ENCODE results near the gene RARG.

The RARG gene

GRCh38 chr12:53222806-53223261, 9.2 kb downstream of the RARG start:
- H3K27ac ChIP-seq (ENCODE audit: low read depth, low read length, severe bottlenecking): peak overlapping the region; percentile 70
- no peaks in the 10 kb centered on the region for H3K9me3 ChIP-seq (ENCODE audit: control insufficient read depth, low read length)
- peaks cover 52% of the 10 kb centered on the region for H3K4me1 ChIP-seq (ENCODE audit: control insufficient read depth, insufficient read depth, low read length, poor library complexity, severe bottlenecking)
- H3K4me3 ChIP-seq (ENCODE audit: extremely low read depth, insufficient read depth, low read length, poor library complexity, severe bottlenecking): no peak overlapping the region
- H3K36me3 ChIP-seq (ENCODE audit: control insufficient read depth, insufficient read depth, low read length): peaks cover 4% of the 10 kb centered on the region
- 40 to 50% methylated on average over 1 to 2 of the region's 4 CpGs for WGBS, 2 experiments (ENCODE audit: insufficient coverage in 2 of 2)

DNA sequence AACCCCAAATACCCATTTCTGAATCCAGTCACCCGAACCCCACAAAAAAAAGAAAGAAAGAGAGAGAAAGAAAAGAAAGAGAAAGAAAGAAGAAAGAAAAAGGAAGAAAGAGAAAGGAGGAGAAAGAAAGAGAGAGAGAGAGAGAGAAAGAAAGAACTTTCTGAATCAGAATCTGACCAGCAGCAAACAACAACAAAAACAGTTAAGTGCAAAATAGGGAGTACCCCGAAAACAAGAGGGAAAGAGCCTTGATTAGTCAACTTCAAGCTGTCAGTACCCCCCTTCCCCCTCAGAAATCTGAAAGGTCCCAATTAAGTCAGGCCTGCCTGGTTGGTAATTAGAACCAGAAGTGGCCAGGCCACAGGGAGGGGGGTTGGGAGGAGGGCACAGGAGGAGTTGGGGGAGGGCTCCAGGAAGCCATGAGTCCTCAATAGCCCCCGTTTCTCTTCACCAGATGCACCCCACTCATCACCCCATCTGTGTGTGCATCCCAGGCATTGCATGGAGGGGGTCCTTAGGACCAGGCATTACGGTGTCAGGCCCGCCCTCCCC, 9.8 kb downstream of the RARG start:
- Histone ChIP-seq H3K36me3 (ENCODE audit: control insufficient read depth, insufficient read depth, low read length) (peaks cover 2% of the 10 kb centered on the region), H3K9me3 (ENCODE audit: control insufficient read depth, low read length) (no peaks in the 10 kb centered on the region), H3K4me3 (ENCODE audit: extremely low read depth, insufficient read depth, low read length, poor library complexity, severe bottlenecking) (peak overlapping the region; percentile 65), H3K4me1 (ENCODE audit: control insufficient read depth, insufficient read depth, low read length, poor library complexity, severe bottlenecking) (peaks cover 58% of the 10 kb centered on the region), H3K27ac (ENCODE audit: low read depth, low read length, severe bottlenecking) (peak overlapping the region; percentile 93)
- no CpG with 5 or more reads among the region's 5 CpGs for WGBS, 2 experiments (ENCODE audit: insufficient coverage in 2 of 2)

DNA sequence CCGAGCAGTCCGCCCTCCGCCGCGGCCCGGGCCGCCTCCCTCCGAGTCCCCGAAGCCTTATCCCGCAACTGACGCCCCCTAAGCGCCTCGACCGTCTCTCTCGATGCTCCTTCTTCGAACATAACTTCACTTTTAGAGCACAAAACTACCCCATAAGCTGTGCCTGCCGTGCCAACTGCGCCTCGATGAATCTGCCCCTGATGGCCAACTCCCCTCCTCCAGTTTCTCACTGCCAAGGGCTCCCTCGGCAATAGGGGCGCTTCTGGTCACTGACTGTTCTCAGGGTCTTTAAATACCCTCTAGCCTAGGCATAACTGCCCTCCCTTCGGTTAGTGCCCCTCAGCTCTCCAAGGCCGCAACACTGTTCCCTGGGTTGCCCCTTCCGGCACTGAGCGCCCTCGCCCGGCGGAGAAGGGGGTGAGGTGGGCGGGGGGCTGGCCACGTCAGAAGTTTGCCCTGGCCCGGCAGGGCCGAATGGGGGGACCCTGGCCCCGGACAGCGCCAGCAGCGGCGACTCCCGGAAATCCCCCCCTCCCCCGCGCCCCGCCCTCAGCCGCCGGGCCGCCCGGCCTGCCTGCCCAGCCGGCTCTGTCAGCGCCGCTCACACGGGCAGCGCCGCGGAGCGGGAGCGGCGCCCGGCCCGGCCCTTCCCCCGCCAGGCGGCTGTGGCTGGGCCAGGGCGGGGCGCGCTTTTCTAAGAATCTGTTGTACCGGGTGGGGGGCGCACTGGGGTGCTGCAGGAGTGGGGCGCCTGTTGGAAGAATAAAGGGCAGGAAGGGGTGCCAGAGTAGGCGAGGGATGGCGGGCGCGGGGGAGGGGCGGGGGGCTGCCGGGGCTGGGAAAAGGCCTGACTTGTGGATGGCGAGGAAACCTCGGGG, 10.6 kb downstream of the RARG start:
- no peaks in the 10 kb centered on the region for H3K9me3 ChIP-seq (ENCODE audit: control insufficient read depth, low read length)
- H3K4me1 ChIP-seq (ENCODE audit: control insufficient read depth, insufficient read depth, low read length, poor library complexity, severe bottlenecking): peaks cover 61% of the 10 kb centered on the region
- H3K4me3 ChIP-seq (ENCODE audit: extremely low read depth, insufficient read depth, low read length, poor library complexity, severe bottlenecking): peak overlapping the region; percentile 65
- WGBS, 2 experiments (ENCODE audit: insufficient coverage in 2 of 2): 0% methylated on average over 19 to 34 of the region's 72 CpGs
- H3K36me3 ChIP-seq (ENCODE audit: control insufficient read depth, insufficient read depth, low read length): no peaks in the 10 kb centered on the region
- H3K27ac ChIP-seq (ENCODE audit: low read depth, low read length, severe bottlenecking): peak overlapping the region; percentile 93

DNA sequence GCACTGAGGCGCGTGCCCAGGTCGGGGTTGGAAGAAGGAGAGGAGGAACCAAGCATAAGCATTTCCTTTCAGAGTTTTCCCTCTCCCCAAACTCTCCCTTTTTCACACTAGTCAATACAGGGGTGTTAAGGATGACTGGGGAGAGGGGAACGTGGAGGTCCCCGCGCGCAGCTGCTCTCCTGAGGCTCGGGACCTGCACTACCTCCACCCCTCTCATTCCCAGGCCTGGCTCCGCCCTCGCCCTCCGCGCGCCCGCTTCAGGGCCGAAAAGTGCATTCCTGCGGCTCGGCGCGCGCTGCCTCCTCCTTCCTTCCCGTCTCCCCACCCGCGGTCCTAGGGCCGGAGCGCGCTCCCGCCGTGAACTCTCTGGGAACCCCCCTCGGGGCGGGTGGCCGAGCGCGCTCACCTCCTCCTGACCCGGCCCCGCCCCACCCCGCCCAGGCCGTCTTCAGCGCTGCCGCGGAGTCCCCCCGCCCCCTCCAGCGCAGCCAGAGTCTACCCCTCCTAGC, 11.3 kb downstream of the RARG start:
- Histone ChIP-seq H3K36me3 (ENCODE audit: control insufficient read depth, insufficient read depth, low read length) (no peaks in the 10 kb centered on the region), H3K9me3 (ENCODE audit: control insufficient read depth, low read length) (no peaks in the 10 kb centered on the region), H3K4me3 (ENCODE audit: extremely low read depth, insufficient read depth, low read length, poor library complexity, severe bottlenecking) (peak overlapping the region; percentile 65), H3K27ac (ENCODE audit: low read depth, low read length, severe bottlenecking) (peak overlapping the region; percentile 93), H3K4me1 (ENCODE audit: control insufficient read depth, insufficient read depth, low read length, poor library complexity, severe bottlenecking) (peaks cover 66% of the 10 kb centered on the region)
- WGBS, 2 experiments (ENCODE audit: insufficient coverage in 2 of 2): 0% methylated on average over 11 to 26 of the region's 42 CpGs

GRCh38 chr12:53219956-53220693, 11.9 kb downstream of the RARG start:
- H3K27ac ChIP-seq (ENCODE audit: low read depth, low read length, severe bottlenecking): peak overlapping the region; percentile 73
- H3K36me3 ChIP-seq (ENCODE audit: control insufficient read depth, insufficient read depth, low read length): peaks cover 3% of the 10 kb centered on the region
- peaks cover 66% of the 10 kb centered on the region for H3K4me1 ChIP-seq (ENCODE audit: control insufficient read depth, insufficient read depth, low read length, poor library complexity, severe bottlenecking)
- WGBS, 2 experiments (ENCODE audit: insufficient coverage in 2 of 2): 0 to 1% methylated on average over 25 to 36 of the region's 53 CpGs
- H3K9me3 ChIP-seq (ENCODE audit: control insufficient read depth, low read length): no peaks in the 10 kb centered on the region
- peak overlapping the region; percentile 65 for H3K4me3 ChIP-seq (ENCODE audit: extremely low read depth, insufficient read depth, low read length, poor library complexity, severe bottlenecking)

GRCh38 chr12:53219292-53219955, 12.6 kb downstream of the RARG start:
- peak overlapping the region; percentile 65 for H3K4me3 ChIP-seq (ENCODE audit: extremely low read depth, insufficient read depth, low read length, poor library complexity, severe bottlenecking)
- H3K27ac ChIP-seq (ENCODE audit: low read depth, low read length, severe bottlenecking): no peak overlapping the region
- 3% methylated on average over 26 of the region's 27 CpGs for WGBS, 2 experiments (ENCODE audit: insufficient coverage in 2 of 2)
- H3K36me3 ChIP-seq (ENCODE audit: control insufficient read depth, insufficient read depth, low read length): peaks cover 6% of the 10 kb centered on the region
- peaks cover 66% of the 10 kb centered on the region for H3K4me1 ChIP-seq (ENCODE audit: control insufficient read depth, insufficient read depth, low read length, poor library complexity, severe bottlenecking)
- H3K9me3 ChIP-seq (ENCODE audit: control insufficient read depth, low read length): no peaks in the 10 kb centered on the region

- WGBS, 2 experiments (ENCODE audit: insufficient coverage in 2 of 2): 10 to 13% methylated on average over 8 to 9 of the region's 30 CpGs
- Histone ChIP-seq H3K4me1 (ENCODE audit: control insufficient read depth, insufficient read depth, low read length, poor library complexity, severe bottlenecking) (peaks cover 62% of the 10 kb centered on the region), H3K36me3 (ENCODE audit: control insufficient read depth, insufficient read depth, low read length) (peaks cover 9% of the 10 kb centered on the region), H3K9me3 (ENCODE audit: control insufficient read depth, low read length) (no peaks in the 10 kb centered on the region), H3K27ac (ENCODE audit: low read depth, low read length, severe bottlenecking) (no peak overlapping the region), H3K4me3 (ENCODE audit: extremely low read depth, insufficient read depth, low read length, poor library complexity, severe bottlenecking) (peak overlapping the region; percentile 65)
Measured at GRCh38 chr12:53218551-53219291, 13.3 kb downstream of the RARG start.

GRCh38 chr12:53217931-53218307, 14.1 kb downstream of the RARG start:
- Histone ChIP-seq H3K36me3 (ENCODE audit: control insufficient read depth, insufficient read depth, low read length) (peaks cover 12% of the 10 kb centered on the region), H3K9me3 (ENCODE audit: control insufficient read depth, low read length) (no peaks in the 10 kb centered on the region), H3K4me3 (ENCODE audit: extremely low read depth, insufficient read depth, low read length, poor library complexity, severe bottlenecking) (peak overlapping the region; percentile 65), H3K27ac (ENCODE audit: low read depth, low read length, severe bottlenecking) (peak overlapping the region; percentile 62), H3K4me1 (ENCODE audit: control insufficient read depth, insufficient read depth, low read length, poor library complexity, severe bottlenecking) (peaks cover 54% of the 10 kb centered on the region)
- 17 to 26% methylated on average over 2 to 3 of the region's 3 CpGs for WGBS, 2 experiments (ENCODE audit: insufficient coverage in 2 of 2)

- Histone ChIP-seq H3K27ac (ENCODE audit: low read depth, low read length, severe bottlenecking) (peak overlapping the region; percentile 62), H3K4me3 (ENCODE audit: extremely low read depth, insufficient read depth, low read length, poor library complexity, severe bottlenecking) (no peak overlapping the region)
Measured at GRCh38 chr12:53217051-53217930, 14.7 kb downstream of the RARG start.

More at GRCh38 chr12:53217051-53217930, 14.7 kb downstream of the RARG start:
- WGBS, 2 experiments (ENCODE audit: insufficient coverage in 2 of 2): 36 to 39% methylated on average over 7 to 11 of the region's 19 CpGs
- Histone ChIP-seq H3K4me1 (ENCODE audit: control insufficient read depth, insufficient read depth, low read length, poor library complexity, severe bottlenecking) (peaks cover 48% of the 10 kb centered on the region), H3K36me3 (ENCODE audit: control insufficient read depth, insufficient read depth, low read length) (peaks cover 18% of the 10 kb centered on the region), H3K9me3 (ENCODE audit: control insufficient read depth, low read length) (no peaks in the 10 kb centered on the region)

Measured in mesodermal cell (in vitro differentiated cells).